ENCODE data around the gene CARHSP1.

- TF ChIP-seq EZH2 (IDR thresholded peaks at IDR 0.05) (no peak), POLR2AphosphoS5 (IDR thresholded peaks at IDR 0.05; ENCODE audit: borderline replicate concordance, low read depth, low read length) (no peak), FOXP2 (optimal IDR thresholded peaks at IDR 0.05; ENCODE audit: control extremely low read depth, extremely low read length, insufficient read depth) (no peak)
These were observed 64.5 kb downstream of the CARHSP1 start for GRCh38 chr16:8804313-8804712.

Data from SK-N-MC (cell line).